Naive thymus-derived CD4-positive, alpha-beta T cell (primary cell): Measurements from ENCODE around the gene MDN1. TPM values are rescaled to one million over a fixed set of nuclear protein-coding genes. Genes with fewer than 3 reads are reported as not detected.
"Not testable (repeated sequence)": the region's sequence is repeated elsewhere in the genome, so short reads cannot be mapped to it uniquely, and the experiment has no call there.

ENCODE experiments used
- ATAC-seq: fragments of 150-1000 bp; cut with Tn5 transposase; 2 replicates; pipeline ENCODE4 v1.10.0; 2021; ENCODE audit warnings: mild to moderate bottlenecking, moderate library complexity
- CTCF ChIA-PET: fragments of 350-600 bp; sonication (Branson Sonifier 250); formaldehyde crosslinking; loops from one replicate; lab custom pipeline; 2021; ENCODE audit warnings: antibody characterized with exemption; lab: Charles Lee
- POLR2A ChIA-PET: fragments of 350-600 bp; sonication (Branson Sonifier 250); formaldehyde crosslinking; loops from one replicate; lab custom pipeline; 2021; ENCODE audit warnings: antibody characterized with exemption, inconsistent platforms; lab: Charles Lee
- DNase-seq, 9 donors: peaks; one replicate each; pipeline versions ENCODE4 v3.0.0 to v3.0.0-alpha.2; 2020 to 2022; ENCODE audit warnings: mixed read lengths in 1 of 9
- H3K27ac ChIP-seq: one replicate; pipeline ENCODE4 v1.7.0; 2013; ENCODE audit warnings: mild to moderate bottlenecking, low read depth, low read length, moderate library complexity
- H3K27me3 ChIP-seq, 2 donors: one replicate each; pipeline ENCODE4 v1.7.0; 2013; ENCODE audit warnings: low read length in 2 of 2, mild to moderate bottlenecking in 2 of 2, moderate library complexity in 2 of 2; ENCODE audit not compliant: control insufficient read depth in 2 of 2, insufficient read depth in 2 of 2
- H3K36me3 ChIP-seq, 3 experiments: 1 replicate in 2 of 3; 2 replicates in 1 of 3; pipeline ENCODE4 v1.7.0; 2013; ENCODE audit warnings: low read length in 3 of 3, mild to moderate bottlenecking in 3 of 3, moderate library complexity in 1 of 3; ENCODE audit not compliant: insufficient read depth in 3 of 3, control insufficient read depth in 2 of 3
- H3K4me1 ChIP-seq, 2 donors: one replicate each; pipeline ENCODE4 v1.7.0; 2013; ENCODE audit warnings: low read length in 2 of 2, mild to moderate bottlenecking in 2 of 2, moderate library complexity in 1 of 2; ENCODE audit not compliant: control insufficient read depth in 2 of 2, insufficient read depth in 2 of 2
- H3K4me3 ChIP-seq: 2 replicates; pipeline ENCODE4 v1.7.0; 2013; ENCODE audit warnings: mild to moderate bottlenecking, low read length
- H3K9me3 ChIP-seq, 3 experiments: 1 replicate in 2 of 3; 2 replicates in 1 of 3; pipeline ENCODE4 v1.7.0; 2013; ENCODE audit warnings: low read length in 3 of 3; ENCODE audit not compliant: control insufficient read depth in 2 of 3
- H3K27ac Mint-ChIP-seq, 9 donors: one replicate each; pipeline ENCODE4 v1.8.0; 2020 to 2022; ENCODE audit warnings: mixed read lengths in 9 of 9, mild to moderate bottlenecking in 8 of 9, moderate library complexity in 5 of 9, inconsistent platforms in 2 of 9
- H3K27me3 Mint-ChIP-seq, 5 donors: one replicate each; pipeline ENCODE4 v1.8.0; 2021 to 2022; ENCODE audit warnings: mixed read lengths in 5 of 5, mild to moderate bottlenecking in 1 of 5
- H3K36me3 Mint-ChIP-seq, 5 donors: one replicate each; pipeline ENCODE4 v1.8.0; 2020 to 2022; ENCODE audit warnings: mixed read lengths in 5 of 5, mild to moderate bottlenecking in 3 of 5, inconsistent platforms in 1 of 5
- H3K4me1 Mint-ChIP-seq, 7 donors: one replicate each; pipeline ENCODE4 v1.8.0; 2020 to 2022; ENCODE audit warnings: mixed read lengths in 7 of 7, mild to moderate bottlenecking in 3 of 7, inconsistent platforms in 1 of 7
- H3K4me3 Mint-ChIP-seq, 10 donors: one replicate each; pipeline ENCODE4 v1.8.0; 2020 to 2022; ENCODE audit warnings: mild to moderate bottlenecking in 10 of 10, mixed read lengths in 10 of 10, moderate library complexity in 6 of 10, inconsistent platforms in 2 of 10
- H3K9me3 Mint-ChIP-seq, 11 donors: one replicate each; pipeline ENCODE4 v1.8.0; 2020 to 2022; ENCODE audit warnings: mixed read lengths in 11 of 11, mild to moderate bottlenecking in 4 of 11, inconsistent platforms in 1 of 11, moderate library complexity in 1 of 11
- intact Hi-C, 2 donors: fragments of 100-400 bp; cut with micrococcal nuclease; formaldehyde crosslinking; loops; one replicate each; pipeline ENCODE4 v1.15.1; 2023
- polyA plus RNA-seq, 2 donors: library from polyadenylated mRNA; unstranded; fragments of 300-500 nt; fragmentation: Illumina TruSeq; gene quantifications; one replicate each; pipeline ENCODE4 v1.2.3, GENCODE V29; 2021
- total RNA-seq, 6 experiments: library from RNA in 5 of 6; stranded (reverse) in 5 of 6; gene quantifications; 1 replicate in 5 of 6; 2 replicates in 1 of 6; pipeline ENCODE4 v1.2.3 and lab custom pipeline; 2021 to 2026

Gene MDN1
- total and polyA plus RNA-seq, 7 experiments from 2014 or later: 8.2 to 66.1 (median 62.7) TPM

DNA sequence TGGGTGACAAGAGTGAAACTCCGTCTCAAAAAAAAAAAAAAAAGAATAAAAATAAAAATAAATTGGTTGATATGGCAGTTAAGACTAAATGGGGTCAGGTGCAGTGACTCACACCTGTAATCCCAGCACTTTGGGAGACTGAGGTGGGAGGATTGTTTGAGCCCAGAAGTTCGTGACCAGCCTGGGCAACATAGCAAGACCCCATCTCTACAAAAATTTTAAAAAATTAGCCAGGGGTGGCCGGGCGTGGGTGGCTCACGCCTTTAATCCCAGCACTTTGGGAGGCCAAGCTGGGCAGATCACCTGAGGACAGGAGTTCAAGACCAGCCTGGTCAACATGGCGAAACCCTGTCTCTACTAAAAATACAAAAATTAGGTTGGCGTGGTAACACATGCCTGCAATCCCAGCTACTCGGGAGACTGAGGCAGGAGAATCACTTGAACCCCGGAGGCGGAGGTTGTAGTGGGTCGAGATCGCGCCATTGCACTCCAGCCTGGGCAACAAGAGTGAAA, 8.9 kb upstream of the MDN1 start:
- not testable (repeated sequence) for H3K36me3 ChIP-seq, H3K9me3 ChIP-seq, H3K9me3 Mint-ChIP-seq, ATAC-seq, DNase-seq, H3K27me3 Mint-ChIP-seq, H3K27me3 ChIP-seq
- Histone ChIP-seq H3K4me3 (peak overlapping the region; percentile 96), H3K27ac (peak overlapping the region; percentile 83), H3K4me1 (peaks cover 8 to 12% of the 10 kb centered on the region in 2 donors)
- Mint-ChIP-seq H3K4me1 (peaks cover 10 to 40% (median 28%) of the 10 kb centered on the region in 7 donors), H3K27ac (peak overlapping the region; percentile 84 to 97 (median 95)), H3K36me3 (peaks cover 0 to 19% (median 12%) of the 10 kb centered on the region in 5 donors), H3K4me3 (peak overlapping the region; percentile 92 to 100 (median 99))
- intact Hi-C loops: loop anchor here (2.0 to 10.0 kb wide), 10 partner anchors 114 to 650 kb away; partner anchors contain the start of genes BACH2 (in 2 of the 2), RRAGD (in 1 of the 2) and UBE2J1 (in 1 of the 2)
- CTCF ChIA-PET: interaction anchor here (0.6 to 1.5 kb wide), 2 partner anchors 8 to 112 kb away, joined by 5 to 15 read pairs; partner anchors contain the start of gene MDN1
- POLR2A ChIA-PET: interaction anchor here (0.6 to 3.2 kb wide), 9 partner anchors 9 to 750 kb away, joined by 3 to 68 read pairs (median 3); partner anchors contain the start of genes MDN1 and PNRC1

DNA sequence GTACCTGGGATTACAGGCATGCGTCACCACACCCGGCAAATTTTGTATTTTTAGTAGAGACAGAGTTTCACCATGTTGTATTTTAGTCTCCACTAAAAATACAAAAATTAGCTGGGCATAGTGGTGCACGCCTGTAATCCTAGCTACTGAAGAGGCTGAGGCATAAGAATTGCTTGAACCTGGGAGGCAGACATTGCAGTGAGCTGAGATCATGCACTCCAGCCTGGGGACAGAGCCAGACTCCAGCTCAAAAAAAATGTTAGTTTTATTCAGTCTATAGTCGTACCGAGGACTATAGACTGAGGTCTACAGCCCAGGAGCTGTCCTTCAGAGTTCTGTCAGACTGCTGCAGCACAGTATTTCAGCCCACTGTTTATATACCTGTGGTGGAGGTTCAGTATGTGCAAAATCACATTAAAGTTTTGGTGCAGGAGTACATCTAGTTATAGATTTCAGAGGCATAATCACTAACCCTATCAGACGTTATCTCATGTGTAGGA, 6.5 kb upstream of the MDN1 start:
- Histone ChIP-seq H3K27ac (no peak overlapping the region), H3K4me1 (peaks cover 8 to 10% of the 10 kb centered on the region in 2 donors), H3K36me3 (peaks cover 0 to 3% (median 0%) of the 10 kb centered on the region in 3 experiments), H3K27me3 (no peaks in the 10 kb centered on the region), H3K4me3 (no peak overlapping the region), H3K9me3 (no peaks in the 10 kb centered on the region)
- no peak for ATAC-seq
- intact Hi-C loops: loop anchor here (5.0 to 10.0 kb wide), 6 partner anchors 116 to 646 kb away; partner anchors contain the start of gene UBE2J1 (in 1 of the 2)
- Mint-ChIP-seq H3K27me3 (no peaks in the 10 kb centered on the region), H3K27ac (no peak overlapping the region), H3K9me3 (no peaks in the 10 kb centered on the region), H3K4me1 (peaks cover 9 to 21% (median 10%) of the 10 kb centered on the region in 7 donors), H3K36me3 (peaks cover 0 to 3% (median 0%) of the 10 kb centered on the region in 5 donors), H3K4me3 (peak overlapping the region in 1 of 10 donors; percentile 23)
- no peak for DNase-seq
- CTCF ChIA-PET: no interaction called here
- POLR2A ChIA-PET: no interaction called here

- Histone ChIP-seq H3K36me3 (peaks cover 0 to 6% (median 0%) of the 10 kb centered on the region in 3 experiments), H3K27ac (peak overlapping the region; percentile 75), H3K9me3 (no peaks in the 10 kb centered on the region), H3K27me3 (no peaks in the 10 kb centered on the region), H3K4me1 (peaks cover 12 to 19% of the 10 kb centered on the region in 2 donors), H3K4me3 (peak overlapping the region; percentile 66)
- DNase-seq: peak in 2 of 9 donors; percentile 16 to 22
- POLR2A ChIA-PET: interaction anchor here (0.6 to 3.0 kb wide), 7 partner anchors 9 to 768 kb away, joined by 3 to 68 read pairs (median 6); partner anchors contain the start of genes CASP8AP2 and MAP3K7
- Mint-ChIP-seq H3K36me3 (peaks cover 0 to 11% (median 5%) of the 10 kb centered on the region in 5 donors), H3K27me3 (no peaks in the 10 kb centered on the region), H3K27ac (peak overlapping the region; percentile 92 to 98 (median 96)), H3K4me3 (peak overlapping the region; percentile 92 to 97 (median 96)), H3K9me3 (peaks cover 0 to 2% (median 0%) of the 10 kb centered on the region in 11 donors), H3K4me1 (peaks cover 21 to 55% (median 42%) of the 10 kb centered on the region in 7 donors)
- intact Hi-C loops: loop anchor here (1.0 to 10.0 kb wide), 13 partner anchors 10 to 856 kb away; partner anchors contain the start of genes CASP8AP2 (in 2 of the 2), LYRM2 (in 2 of the 2), MAP3K7 (in 2 of the 2) and PNRC1 (in 2 of the 2)
- CTCF ChIA-PET: no interaction called here
- ATAC-seq: peak; percentile 31
Measured at GRCh38 chr6:89818977-89819335, 638 bp downstream of the MDN1 start.

DNA sequence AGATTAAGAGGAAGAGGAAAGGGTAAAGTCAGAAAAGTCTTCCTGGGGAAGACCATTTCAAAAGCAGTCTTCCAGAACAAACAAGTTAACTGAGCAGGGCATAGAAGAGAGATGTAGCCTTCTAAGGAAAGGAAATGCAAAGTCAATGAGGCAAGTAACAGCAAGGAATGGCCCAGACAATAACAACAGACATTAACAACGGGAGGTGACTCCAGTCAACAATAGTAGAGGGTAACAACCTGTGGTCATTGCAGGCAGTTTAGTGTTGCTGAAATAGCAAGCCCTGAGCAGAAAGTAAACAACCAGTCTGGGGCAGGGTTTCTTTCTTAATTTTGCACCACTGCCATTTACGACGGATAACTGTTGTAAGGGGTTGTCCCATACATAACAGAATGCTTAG, 2.1 kb downstream of the MDN1 start:
- no peaks in the 10 kb centered on the region for H3K27me3 Mint-ChIP-seq
- intact Hi-C loops: loop anchor here (5.0 to 10.0 kb wide), 3 partner anchors 110 to 673 kb away; partner anchors contain the start of gene PM20D2 (in 1 of the 2)
- no peaks in the 10 kb centered on the region for H3K27me3 ChIP-seq
- H3K9me3 Mint-ChIP-seq: peaks cover 0 to 2% (median 0%) of the 10 kb centered on the region in 11 donors
- DNase-seq (no peak), ATAC-seq (no peak)
- no peak overlapping the region for H3K4me3 ChIP-seq
- peaks cover 0 to 11% (median 5%) of the 10 kb centered on the region in 5 donors for H3K36me3 Mint-ChIP-seq
- H3K27ac ChIP-seq: no peak overlapping the region
- H3K27ac Mint-ChIP-seq: peak overlapping the region; percentile 6 to 76 (median 55)
- H3K36me3 ChIP-seq: peaks cover 0 to 6% (median 0%) of the 10 kb centered on the region in 3 experiments
- peak overlapping the region; percentile 53 to 97 (median 87) for H3K4me3 Mint-ChIP-seq
- ChIA-PET CTCF (interaction anchor here (1.0 kb wide), 1 partner anchor 41 kb away, joined by 3 read pairs; no protein-coding TSS in a partner anchor), POLR2A (interaction anchor here (0.5 to 0.8 kb wide), 2 partner anchors 7 to 21 kb away, joined by 3 to 4 read pairs; no protein-coding TSS in a partner anchor)
- peaks cover 12 to 19% of the 10 kb centered on the region in 2 donors for H3K4me1 ChIP-seq
- no peaks in the 10 kb centered on the region for H3K9me3 ChIP-seq
- H3K4me1 Mint-ChIP-seq: peaks cover 23 to 61% (median 44%) of the 10 kb centered on the region in 7 donors

- peak overlapping the region in 3 of 9 donors; percentile 23 to 43 (median 34) for H3K27ac Mint-ChIP-seq
- not testable (repeated sequence) for H3K9me3 ChIP-seq, H3K27me3 ChIP-seq, H3K4me3 Mint-ChIP-seq, H3K4me3 ChIP-seq, H3K9me3 Mint-ChIP-seq, H3K27ac ChIP-seq, DNase-seq, H3K27me3 Mint-ChIP-seq, H3K36me3 ChIP-seq, ATAC-seq
- peaks cover 19 to 59% (median 38%) of the 10 kb centered on the region in 7 donors for H3K4me1 Mint-ChIP-seq
- POLR2A ChIA-PET: interaction anchor here (1.8 kb wide), 1 partner anchor 14 kb away, joined by 7 read pairs; no protein-coding TSS in a partner anchor
- peaks cover 5 to 11% of the 10 kb centered on the region in 2 donors for H3K4me1 ChIP-seq
- CTCF ChIA-PET: interaction anchor here (0.7 kb wide), 1 partner anchor 16 kb away, joined by 5 read pairs; no protein-coding TSS in a partner anchor
- intact Hi-C loops: loop anchor here in 1 of 2 donors (10.0 kb wide), 1 partner anchor 669 kb away; the partner anchor contains the start of gene PM20D2
- H3K36me3 Mint-ChIP-seq: peaks cover 0 to 12% (median 0%) of the 10 kb centered on the region in 5 donors
Measured at GRCh38 chr6:89813422-89813821, 6.2 kb downstream of the MDN1 start.

DNA sequence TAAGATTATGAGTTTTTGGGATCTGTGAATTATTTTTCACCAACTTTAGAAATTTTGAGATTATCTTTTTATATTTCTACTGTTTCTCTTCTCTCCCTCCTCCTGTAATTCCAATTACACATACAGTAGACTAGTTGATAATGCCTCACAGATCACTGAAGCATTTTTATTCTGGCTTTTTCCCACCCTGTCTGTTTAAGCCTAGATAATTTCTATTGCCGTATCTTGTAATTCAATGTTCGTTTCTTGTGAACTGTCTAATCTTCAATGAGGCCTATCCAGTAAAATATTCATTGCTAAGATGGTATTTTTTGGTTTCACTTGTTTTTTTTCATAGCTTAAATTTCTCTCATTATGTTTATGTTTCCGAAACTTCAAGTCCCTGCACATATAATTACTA, 12.0 kb downstream of the MDN1 start:
- ChIA-PET POLR2A (interaction anchor here (0.6 kb wide), 1 partner anchor 37 kb away, joined by 5 read pairs; no protein-coding TSS in a partner anchor), CTCF (no interaction called here)
- no peaks in the 10 kb centered on the region for H3K9me3 Mint-ChIP-seq
- no peak overlapping the region for H3K27ac ChIP-seq
- H3K4me3 Mint-ChIP-seq: no peak overlapping the region
- H3K4me1 ChIP-seq: no peaks in the 10 kb centered on the region
- ATAC-seq: no peak
- H3K36me3 ChIP-seq: peaks cover 0 to 8% (median 0%) of the 10 kb centered on the region in 3 experiments
- H3K4me3 ChIP-seq: no peak overlapping the region
- H3K27me3 Mint-ChIP-seq: no peaks in the 10 kb centered on the region
- peak overlapping the region in 6 of 9 donors; percentile 20 to 86 (median 53) for H3K27ac Mint-ChIP-seq
- no peaks in the 10 kb centered on the region for H3K9me3 ChIP-seq
- intact Hi-C loops: no loop called here
- peaks cover 13 to 53% (median 32%) of the 10 kb centered on the region in 7 donors for H3K4me1 Mint-ChIP-seq
- no peak for DNase-seq
- no peaks in the 10 kb centered on the region for H3K27me3 ChIP-seq
- peaks cover 0 to 14% (median 0%) of the 10 kb centered on the region in 5 donors for H3K36me3 Mint-ChIP-seq
